NB4 (cell line): ENCODE data around the gene THUMPD1.

Experiments
- CTCF ChIP-seq: IDR thresholded peaks from one replicate; pipeline ENCODE4 v1.5.1; 2012; ENCODE audit warnings: low read depth, low read length
- MAX ChIP-seq: IDR thresholded peaks from 2 replicates; pipeline ENCODE4 v1.6.1; 2011; ENCODE audit warnings: low read depth, low read length
- MYC ChIP-seq: IDR thresholded peaks from 2 replicates; pipeline ENCODE4 v1.6.1; 2011; ENCODE audit warnings: low read depth, low read length
- POLR2A ChIP-seq: IDR thresholded peaks from 2 replicates; pipeline ENCODE4 v1.6.1; 2011; ENCODE audit warnings: mild to moderate bottlenecking; ENCODE audit not compliant: insufficient read length; ENCODE audit errors: extremely low read depth

GRCh38 chr16:20689668-20690067, 52.0 kb downstream of the THUMPD1 start:
- TF ChIP-seq CTCF (no peak), POLR2A (no peak), MYC (no peak), MAX (no peak)
